SK-N-MC (cell line): Measurements from ENCODE around the gene TMEM250.

Experiments used
- EZH2 ChIP-seq: fragments of 200-600 bp; sonication (generic); IDR thresholded peaks from one replicate; pipeline ENCODE4 v1.6.1; 2017; ENCODE audit warnings: antibody characterized with exemption
- POLR2AphosphoS5 ChIP-seq: IDR thresholded peaks from 2 replicates; pipeline ENCODE4 v1.6.1; 2012; ENCODE audit warnings: mild to moderate bottlenecking, low read depth, low read length, borderline replicate concordance

DNA sequence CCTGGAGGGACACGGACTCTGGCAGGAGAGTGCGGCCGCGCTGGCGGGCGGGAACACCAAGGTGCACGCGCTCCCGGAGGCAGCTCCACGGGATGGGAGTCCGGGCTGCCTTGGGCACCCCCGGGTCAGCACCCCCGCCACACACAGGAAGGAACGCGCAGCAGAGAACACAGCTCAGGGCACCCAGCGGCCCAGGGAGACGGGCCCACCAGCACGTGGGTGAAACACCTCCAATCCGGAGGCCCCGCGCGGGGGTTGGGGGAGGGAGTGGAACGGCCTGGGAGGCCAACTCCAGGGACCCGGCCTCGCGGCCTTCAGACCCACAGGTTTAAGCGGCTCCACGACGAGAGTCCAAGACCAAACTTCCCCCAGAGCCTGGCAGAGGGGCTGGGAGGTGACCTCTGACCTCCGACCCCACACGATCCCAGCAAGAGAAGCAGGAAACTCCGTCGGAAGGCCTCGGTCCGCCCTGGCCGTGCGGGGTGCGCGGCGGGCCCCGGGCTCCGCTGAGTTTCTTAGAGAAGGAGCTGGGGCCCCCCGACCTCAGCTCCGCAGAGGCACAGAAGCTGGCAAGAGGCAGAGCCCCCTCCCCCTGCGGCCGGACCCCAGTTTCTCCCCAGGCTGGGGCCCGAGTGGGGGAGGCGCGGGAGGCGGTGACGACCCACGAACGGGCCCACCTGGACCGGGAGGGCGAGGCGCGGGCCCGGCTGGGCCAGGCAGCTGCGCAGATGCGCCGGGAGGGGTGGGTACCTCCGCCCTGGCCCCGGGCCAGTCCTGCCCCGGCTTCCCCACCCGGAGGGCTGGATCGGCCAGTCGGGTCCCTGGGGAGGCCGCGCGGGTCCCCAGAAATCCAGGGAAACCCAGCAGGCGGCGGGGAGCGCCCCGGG lies 24.4 kb downstream of the TMEM250 start:
- TF ChIP-seq EZH2 (no peak), POLR2AphosphoS5 (0 out of 2 replicates have a peak, but pooled peaks have one; percentile 42)
